Measurements from ENCODE around the gene PROSER3.

The PROSER3 gene

DNA sequence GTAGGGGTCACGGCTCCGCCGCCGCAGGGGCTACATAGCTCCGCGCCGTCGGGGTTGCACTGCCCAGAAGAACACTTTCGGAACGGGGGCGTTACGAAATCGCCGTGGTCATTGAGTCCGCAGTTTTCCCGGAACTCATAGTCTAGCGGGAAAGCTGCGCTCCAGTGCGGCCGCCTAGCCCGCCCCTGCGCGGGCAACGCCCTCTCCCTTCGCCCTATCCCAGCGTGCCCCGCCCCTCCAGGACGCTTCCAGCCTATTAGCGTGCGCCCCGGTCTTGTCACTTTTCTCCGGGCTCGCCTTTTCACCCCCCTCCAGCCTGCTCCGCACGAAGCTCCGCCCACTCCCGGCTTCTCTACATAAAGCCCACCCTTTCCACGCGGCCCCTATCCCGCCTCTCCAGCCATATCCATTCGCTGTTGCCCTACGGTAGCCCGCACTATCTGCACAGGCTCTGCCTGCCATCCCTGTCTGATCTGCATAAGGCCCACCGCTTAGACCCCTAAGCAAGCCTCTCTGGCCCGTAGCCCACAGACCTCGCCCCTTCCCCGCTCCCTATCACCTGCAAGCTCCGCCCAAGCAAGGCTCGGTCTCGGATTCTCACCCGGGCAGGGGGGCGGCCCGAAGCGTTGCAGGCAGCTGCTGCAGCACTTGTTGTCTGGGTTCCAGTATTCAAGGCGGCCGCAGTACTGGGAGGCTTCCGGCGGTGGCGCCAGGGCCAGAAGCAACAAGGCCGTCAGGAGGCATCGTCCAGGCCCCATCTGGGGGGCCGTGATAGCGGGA, 17.4 kb upstream of the PROSER3 start:
- Mint-ChIP-seq H3K36me3 (ENCODE audit: low read depth) (peaks cover 33% of the 10 kb centered on the region), H3K27me3 (no peaks in the 10 kb centered on the region), H3K27ac (peak overlapping the region; percentile 91), H3K4me3 (peak overlapping the region; percentile 95), H3K9me3 (no peaks in the 10 kb centered on the region), H3K4me1 (ENCODE audit: low read depth) (peaks cover 43% of the 10 kb centered on the region)

DNA sequence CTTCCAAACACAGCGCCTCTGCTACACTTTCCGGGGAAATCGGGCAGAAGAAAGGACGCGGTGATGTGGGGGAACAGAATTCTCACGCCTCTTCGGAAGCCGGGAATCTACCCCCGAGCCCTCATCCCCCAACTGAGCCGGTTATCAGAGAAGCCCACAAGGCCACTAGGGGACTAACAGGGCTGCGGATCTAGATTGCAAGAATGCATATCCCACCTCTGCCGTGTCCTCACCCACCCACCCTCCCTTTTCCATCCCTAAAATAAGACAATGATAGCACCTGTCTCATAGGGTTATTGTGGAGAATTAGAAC, 16.8 kb upstream of the PROSER3 start:
- no peaks in the 10 kb centered on the region for H3K9me3 Mint-ChIP-seq
- peak overlapping the region; percentile 95 for H3K4me3 Mint-ChIP-seq
- peak overlapping the region; percentile 91 for H3K27ac Mint-ChIP-seq
- H3K36me3 Mint-ChIP-seq (ENCODE audit: low read depth): peaks cover 30% of the 10 kb centered on the region
- H3K4me1 Mint-ChIP-seq (ENCODE audit: low read depth): peaks cover 47% of the 10 kb centered on the region
- no peaks in the 10 kb centered on the region for H3K27me3 Mint-ChIP-seq

DNA sequence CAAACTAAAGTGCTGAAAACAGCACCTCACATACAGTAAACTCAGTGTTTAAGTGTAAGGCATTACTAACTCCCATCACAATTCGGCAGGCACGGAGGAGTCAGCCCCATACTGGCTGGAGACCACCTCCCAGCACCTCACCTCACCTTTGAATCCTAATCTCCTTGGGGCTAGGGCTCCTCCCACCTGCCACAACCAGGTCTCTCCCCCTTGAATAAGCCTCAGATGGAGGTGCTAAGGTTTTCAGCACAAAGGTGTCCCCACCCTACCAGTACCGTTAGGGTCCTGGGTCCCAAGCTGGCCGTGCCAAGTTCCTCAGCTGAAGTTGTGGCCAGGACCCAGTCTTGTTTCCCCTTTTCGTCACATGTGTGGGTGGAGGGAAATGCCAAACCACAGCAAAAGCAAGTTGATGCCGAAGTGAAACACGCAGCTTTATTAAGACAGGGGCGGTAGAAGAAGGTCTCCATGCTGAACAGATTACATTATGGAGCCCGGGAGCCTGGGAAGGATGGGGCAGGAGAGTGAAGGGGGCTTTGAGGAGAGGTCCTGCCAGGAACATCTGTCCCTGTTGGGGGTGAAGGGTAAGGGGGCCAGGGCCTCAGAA, 15.8 kb upstream of the PROSER3 start, which contains the start of gene IGFLR1:
Gene IGFLR1, minus strand, starts transcription at position 332 of the 604 bp plus-strand sequence. CDS start 1,272 bp downstream, outside the sequence.
- no peaks in the 10 kb centered on the region for H3K9me3 Mint-ChIP-seq
- H3K4me1 Mint-ChIP-seq (ENCODE audit: low read depth): peaks cover 52% of the 10 kb centered on the region
- peak within 1 kb of the TSS; percentile 95 for H3K4me3 Mint-ChIP-seq
- peak within 1 kb of the TSS; percentile 97 for H3K27ac Mint-ChIP-seq
- peaks cover 24% of the 10 kb centered on the region for H3K36me3 Mint-ChIP-seq (ENCODE audit: low read depth)
- no peaks in the 10 kb centered on the region for H3K27me3 Mint-ChIP-seq

DNA sequence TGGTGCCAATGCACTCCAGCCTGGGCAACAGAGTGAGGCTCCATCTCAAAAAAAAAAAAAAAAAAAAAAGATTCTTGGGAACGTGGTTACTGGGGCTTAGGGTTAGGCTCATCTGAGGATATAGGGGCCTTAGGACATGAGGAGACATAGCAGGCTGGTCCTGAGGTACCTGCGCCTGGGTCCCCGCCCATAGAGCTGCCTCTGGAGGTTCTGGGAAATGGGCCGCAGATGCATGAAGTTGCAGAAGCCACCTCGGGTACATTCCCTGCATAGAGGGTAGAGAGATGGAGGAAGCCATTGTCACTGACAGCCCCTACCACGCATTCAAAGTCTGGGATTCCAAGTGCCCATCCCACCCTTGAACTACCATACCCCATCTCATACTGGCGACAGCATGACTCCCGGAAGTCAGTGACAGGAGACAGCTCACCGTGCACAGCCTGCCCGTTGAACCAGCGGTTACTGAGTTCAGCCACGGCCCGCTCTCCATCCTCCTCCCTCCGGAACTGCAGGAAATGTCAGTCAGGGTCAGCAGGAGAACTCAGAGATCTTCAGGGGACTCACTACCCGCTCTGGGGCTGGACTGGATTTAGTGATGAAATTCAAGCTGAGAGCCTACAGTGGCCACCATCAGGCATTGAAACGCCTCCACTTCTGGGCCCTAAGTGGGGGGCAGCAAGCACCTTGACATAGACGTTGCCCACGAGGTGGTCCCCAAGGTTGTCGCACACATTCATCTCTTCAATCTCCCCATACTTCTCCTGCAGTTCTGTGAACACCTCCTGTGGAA, 14.1 kb upstream of the PROSER3 start:
- Mint-ChIP-seq H3K36me3 (ENCODE audit: low read depth) (peaks cover 17% of the 10 kb centered on the region), H3K4me3 (peak overlapping the region; percentile 95), H3K27ac (peak overlapping the region; percentile 100), H3K9me3 (no peaks in the 10 kb centered on the region), H3K4me1 (ENCODE audit: low read depth) (peaks cover 59% of the 10 kb centered on the region), H3K27me3 (no peaks in the 10 kb centered on the region)

DNA sequence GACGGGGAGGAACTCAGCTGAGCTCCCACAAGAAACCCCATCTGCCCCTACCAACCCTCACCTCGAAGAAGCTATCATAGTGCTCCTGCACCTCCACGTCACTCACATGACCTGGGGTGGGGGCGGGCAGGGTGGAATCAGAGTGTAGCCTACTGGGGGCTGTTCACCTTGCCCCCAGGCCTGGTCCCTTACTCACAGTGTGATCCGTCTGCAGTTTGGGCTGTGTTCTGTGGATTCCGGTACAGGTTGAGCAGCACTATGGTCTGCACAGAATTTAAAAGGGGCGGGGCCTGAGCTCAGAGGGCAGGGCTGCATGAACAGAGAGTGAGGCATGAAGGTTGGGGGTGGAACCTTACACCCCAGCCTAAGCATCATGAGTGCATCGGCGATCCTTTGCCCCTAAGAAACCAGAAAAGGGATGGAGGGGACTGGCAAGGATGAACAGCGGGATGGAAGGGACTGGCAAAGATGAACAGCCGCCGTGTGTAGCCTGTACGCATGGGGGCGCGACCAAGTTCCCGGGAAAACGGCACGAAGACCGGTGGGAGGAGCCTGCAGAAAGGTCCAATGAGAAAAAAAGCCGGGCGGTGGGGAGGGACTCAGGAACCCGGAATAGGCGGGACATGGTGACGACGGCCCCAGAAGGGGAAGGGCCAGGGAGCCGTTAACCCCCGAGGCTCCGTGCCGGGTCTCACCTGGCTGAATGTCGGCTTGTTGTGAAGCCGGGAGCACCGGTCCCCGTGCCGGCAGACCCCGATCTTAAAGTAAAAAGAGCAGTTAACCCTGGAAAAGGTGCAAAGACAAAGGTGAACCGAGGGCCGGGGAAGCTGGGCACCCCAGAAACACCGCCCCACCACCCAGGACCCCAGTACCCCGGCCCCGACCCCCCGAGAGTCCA, 13.3 kb upstream of the PROSER3 start:
- Mint-ChIP-seq H3K9me3 (no peaks in the 10 kb centered on the region), H3K27ac (peak overlapping the region; percentile 100), H3K36me3 (ENCODE audit: low read depth) (peaks cover 15% of the 10 kb centered on the region), H3K27me3 (no peaks in the 10 kb centered on the region), H3K4me1 (ENCODE audit: low read depth) (peaks cover 66% of the 10 kb centered on the region), H3K4me3 (peak overlapping the region; percentile 95)

DNA sequence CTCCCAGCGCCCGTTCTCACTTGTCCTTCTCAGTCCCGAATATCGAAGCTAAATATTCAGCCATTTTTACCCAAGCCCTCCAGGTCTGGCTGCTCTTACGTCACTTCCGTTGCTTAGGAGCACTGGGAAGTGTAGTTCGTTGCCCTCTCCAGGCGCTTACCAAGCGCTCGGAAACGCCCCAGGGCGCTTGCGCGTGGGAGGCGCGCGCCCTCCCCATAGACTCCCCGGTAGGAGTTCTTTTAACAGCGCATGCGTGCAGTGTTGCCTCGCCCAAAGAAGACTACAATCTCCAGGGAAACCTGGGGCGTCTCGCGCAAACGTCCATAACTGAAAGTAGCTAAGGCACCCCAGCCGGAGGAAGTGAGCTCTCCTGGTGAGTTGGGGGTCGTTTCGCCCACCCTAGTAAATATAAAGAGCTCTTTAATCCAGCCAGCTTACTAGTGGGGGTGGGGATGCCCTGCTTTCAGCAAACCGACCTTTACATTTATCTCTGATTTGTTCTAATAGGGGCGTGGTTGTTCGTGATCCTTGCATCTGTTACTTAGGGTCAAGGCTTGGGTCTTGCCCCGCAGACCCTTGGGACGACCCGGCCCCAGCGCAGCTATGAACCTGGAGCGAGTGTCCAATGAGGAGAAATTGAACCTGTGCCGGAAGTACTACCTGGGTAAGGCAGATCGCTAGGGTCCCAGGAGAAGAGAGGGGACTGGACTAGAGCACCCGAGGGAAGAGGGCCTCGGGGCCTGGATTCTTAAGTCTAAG, 12.5 kb upstream of the PROSER3 start, which contains the start of the genes PSENEN and U2AF1L4:
Gene PSENEN, plus strand, starts transcription at position 324 of the 759 bp plus-strand sequence. Its CDS starts 280 bp downstream, at position 604.
Gene U2AF1L4, minus strand, starts transcription at position 91 of the 759 bp plus-strand sequence. Its CDS starts 27 bp downstream, at position 64.
- peaks cover 72% of the 10 kb centered on the region for H3K4me1 Mint-ChIP-seq (ENCODE audit: low read depth)
- H3K9me3 Mint-ChIP-seq: no peaks in the 10 kb centered on the region
- H3K27me3 Mint-ChIP-seq: no peaks in the 10 kb centered on the region
- H3K4me3 Mint-ChIP-seq: peak within 1 kb of the TSS; percentile 95
- peak within 1 kb of the TSS; percentile 100 for H3K27ac Mint-ChIP-seq
- peaks cover 15% of the 10 kb centered on the region for H3K36me3 Mint-ChIP-seq (ENCODE audit: low read depth)

DNA sequence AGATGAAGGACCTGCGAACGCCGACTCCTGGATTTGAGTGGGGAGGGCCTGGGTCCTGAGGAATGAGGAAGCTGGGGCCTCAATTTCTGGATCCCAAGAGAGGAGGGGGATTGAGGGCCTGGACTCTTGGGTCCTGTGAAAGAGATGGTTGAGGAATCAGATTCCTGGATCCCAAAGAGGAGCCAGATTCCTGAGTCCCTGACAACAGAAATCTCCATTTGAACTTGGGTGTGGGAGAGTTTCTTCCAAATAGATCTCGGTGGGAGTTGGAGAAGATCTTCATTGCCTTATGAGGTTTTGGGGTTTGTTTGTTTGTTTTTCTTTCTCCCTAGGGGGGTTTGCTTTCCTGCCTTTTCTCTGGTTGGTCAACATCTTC, 11.9 kb upstream of the PROSER3 start:
- peaks cover 72% of the 10 kb centered on the region for H3K4me1 Mint-ChIP-seq (ENCODE audit: low read depth)
- no peaks in the 10 kb centered on the region for H3K9me3 Mint-ChIP-seq
- H3K4me3 Mint-ChIP-seq: peak overlapping the region; percentile 95
- H3K27ac Mint-ChIP-seq: peak overlapping the region; percentile 100
- H3K36me3 Mint-ChIP-seq (ENCODE audit: low read depth): peaks cover 13% of the 10 kb centered on the region
- no peaks in the 10 kb centered on the region for H3K27me3 Mint-ChIP-seq

DNA sequence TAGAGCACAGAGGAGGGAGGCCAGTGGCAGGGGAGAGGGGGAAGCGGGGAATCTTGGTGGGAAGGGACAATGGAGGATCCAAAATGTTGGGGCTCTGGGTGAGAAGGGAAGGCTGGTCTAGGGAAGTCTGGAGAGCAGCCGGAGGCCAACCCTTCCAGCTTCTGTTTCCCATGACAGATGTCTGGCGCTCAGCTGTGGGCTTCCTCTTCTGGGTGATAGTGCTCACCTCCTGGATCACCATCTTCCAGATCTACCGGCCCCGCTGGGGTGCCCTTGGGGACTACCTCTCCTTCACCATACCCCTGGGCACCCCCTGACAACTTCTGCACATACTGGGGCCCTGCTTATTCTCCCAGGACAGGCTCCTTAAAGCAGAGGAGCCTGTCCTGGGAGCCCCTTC, 11.4 kb upstream of the PROSER3 start:
- Mint-ChIP-seq H3K4me1 (ENCODE audit: low read depth) (peaks cover 72% of the 10 kb centered on the region), H3K27me3 (no peaks in the 10 kb centered on the region), H3K4me3 (peak overlapping the region; percentile 95), H3K27ac (peak overlapping the region; percentile 100), H3K36me3 (ENCODE audit: low read depth) (peaks cover 12% of the 10 kb centered on the region), H3K9me3 (no peaks in the 10 kb centered on the region)

DNA sequence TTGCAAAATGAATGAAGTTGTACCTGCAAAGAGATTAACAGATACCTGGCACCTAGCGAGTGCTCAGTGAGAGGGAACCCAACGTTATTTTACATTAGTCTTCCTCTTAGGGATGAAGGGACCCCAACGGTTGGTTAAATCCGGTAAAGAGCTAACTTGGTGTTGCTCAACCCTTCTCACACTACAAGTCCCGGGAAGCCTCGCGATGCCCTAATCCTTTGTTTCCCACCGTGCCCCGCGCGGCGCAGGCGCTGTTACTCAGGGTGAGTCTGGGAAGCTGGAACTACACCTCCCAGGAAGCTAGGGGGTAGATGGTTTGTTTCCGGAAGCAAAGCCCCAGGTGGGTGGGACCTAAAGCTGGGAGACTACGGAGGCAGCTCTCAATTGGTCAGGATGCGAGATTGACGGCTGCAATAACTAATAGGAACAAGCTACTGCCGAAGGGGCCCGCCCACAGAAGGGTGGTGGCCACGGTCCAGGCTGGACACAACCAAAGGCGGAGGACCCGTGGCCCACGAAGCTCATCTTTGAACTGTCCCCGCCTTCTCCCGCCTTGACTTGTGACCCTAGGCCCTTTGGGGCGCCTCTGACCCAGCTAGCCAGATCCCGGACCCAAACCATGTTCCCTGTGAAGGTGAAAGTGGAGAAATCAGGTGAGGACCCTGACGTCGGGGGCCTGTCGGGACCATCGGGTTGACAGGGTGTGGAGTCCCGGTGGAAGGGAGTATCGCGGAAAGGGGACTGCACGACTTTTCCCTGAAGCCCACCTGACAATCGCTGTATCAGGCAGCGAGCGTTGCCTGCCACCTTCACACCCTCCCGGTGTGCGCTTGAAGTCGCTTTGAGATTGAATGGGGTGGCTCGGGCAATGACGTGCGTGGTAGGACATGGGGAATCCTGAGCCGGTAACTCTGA, 9.6 kb upstream of the PROSER3 start, which contains the start of gene LIN37:
Gene LIN37, plus strand, starts transcription at position 471 of the 915 bp plus-strand sequence. Its CDS starts 149 bp downstream, at position 620.
- H3K27ac Mint-ChIP-seq: peak within 1 kb of the TSS; percentile 93
- H3K36me3 Mint-ChIP-seq (ENCODE audit: low read depth): peaks cover 8% of the 10 kb centered on the region
- H3K4me1 Mint-ChIP-seq (ENCODE audit: low read depth): peaks cover 58% of the 10 kb centered on the region
- H3K9me3 Mint-ChIP-seq: no peaks in the 10 kb centered on the region
- H3K4me3 Mint-ChIP-seq: peak within 1 kb of the TSS; percentile 98
- H3K27me3 Mint-ChIP-seq: no peaks in the 10 kb centered on the region

DNA sequence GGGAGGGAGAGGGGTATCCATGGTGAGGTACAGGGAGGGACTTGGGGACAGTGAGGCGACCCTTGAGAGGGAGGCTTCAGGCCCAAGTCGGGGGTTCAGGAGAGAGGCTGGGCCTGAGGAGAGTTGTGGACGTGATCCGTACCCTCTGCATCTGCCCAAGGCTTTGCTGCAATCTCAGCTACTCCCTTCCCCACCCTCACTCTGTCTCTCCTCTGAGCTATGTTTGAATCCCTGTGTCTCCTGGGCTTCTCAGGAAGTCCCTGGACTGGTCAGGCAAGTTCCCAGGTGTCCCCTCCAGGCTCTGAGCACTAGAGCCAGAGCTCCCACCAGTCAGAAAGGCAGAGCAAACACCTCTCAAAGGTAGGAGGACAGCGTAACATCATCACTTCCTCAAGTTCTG, 7.8 kb upstream of the PROSER3 start:
- no peaks in the 10 kb centered on the region for H3K27me3 Mint-ChIP-seq
- H3K27ac Mint-ChIP-seq: no peak overlapping the region
- H3K4me3 Mint-ChIP-seq: no peak overlapping the region
- H3K36me3 Mint-ChIP-seq (ENCODE audit: low read depth): peaks cover 8% of the 10 kb centered on the region
- H3K4me1 Mint-ChIP-seq (ENCODE audit: low read depth): peaks cover 44% of the 10 kb centered on the region
- H3K9me3 Mint-ChIP-seq: no peaks in the 10 kb centered on the region

DNA sequence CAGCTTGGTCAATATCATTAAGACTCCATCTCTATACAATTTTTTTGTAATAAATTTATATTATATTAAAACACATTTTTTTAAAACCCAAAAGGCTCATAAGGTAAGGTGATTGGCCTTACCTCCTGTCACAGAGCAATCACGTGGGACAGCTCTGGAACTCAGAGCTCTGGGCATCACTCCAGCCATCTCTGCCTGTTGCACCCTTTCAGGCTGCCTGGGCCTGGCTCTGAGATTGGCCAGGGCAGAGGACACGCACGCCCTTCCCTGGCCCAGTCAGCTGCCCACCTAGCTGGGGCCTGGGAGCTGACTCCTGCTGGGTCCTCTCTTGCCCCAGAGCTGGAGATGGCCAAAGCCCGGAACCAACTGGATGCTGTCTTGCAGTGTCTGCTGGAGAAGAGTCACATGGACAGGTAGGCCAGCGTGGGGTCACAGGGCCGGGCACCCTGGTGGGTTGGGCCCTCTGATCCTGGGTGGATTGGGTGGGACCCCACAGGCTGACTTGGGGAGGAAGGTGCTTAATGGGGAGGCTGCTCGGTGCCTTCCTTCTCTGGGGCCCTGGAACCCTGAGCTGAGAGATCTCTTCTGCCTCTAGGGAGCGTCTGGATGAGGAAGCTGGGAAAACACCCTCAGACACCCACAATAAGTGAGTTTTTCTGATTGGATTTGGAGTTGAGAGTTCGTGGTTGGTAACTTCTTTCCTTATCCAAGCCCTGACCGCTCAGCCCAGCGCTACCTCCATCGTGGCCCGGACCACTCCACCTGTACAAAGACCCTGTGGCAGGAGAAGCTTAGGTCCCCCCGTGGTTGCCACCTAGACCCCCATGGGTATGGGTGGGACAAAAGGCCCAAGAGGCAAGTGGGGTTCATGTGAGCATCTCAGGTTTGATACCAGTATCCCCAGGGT, 5.9 kb upstream of the PROSER3 start:
- Mint-ChIP-seq H3K36me3 (ENCODE audit: low read depth) (peaks cover 12% of the 10 kb centered on the region), H3K27me3 (peaks cover 4% of the 10 kb centered on the region), H3K4me1 (ENCODE audit: low read depth) (peaks cover 36% of the 10 kb centered on the region), H3K4me3 (no peak overlapping the region), H3K27ac (no peak overlapping the region), H3K9me3 (no peaks in the 10 kb centered on the region)

DNA sequence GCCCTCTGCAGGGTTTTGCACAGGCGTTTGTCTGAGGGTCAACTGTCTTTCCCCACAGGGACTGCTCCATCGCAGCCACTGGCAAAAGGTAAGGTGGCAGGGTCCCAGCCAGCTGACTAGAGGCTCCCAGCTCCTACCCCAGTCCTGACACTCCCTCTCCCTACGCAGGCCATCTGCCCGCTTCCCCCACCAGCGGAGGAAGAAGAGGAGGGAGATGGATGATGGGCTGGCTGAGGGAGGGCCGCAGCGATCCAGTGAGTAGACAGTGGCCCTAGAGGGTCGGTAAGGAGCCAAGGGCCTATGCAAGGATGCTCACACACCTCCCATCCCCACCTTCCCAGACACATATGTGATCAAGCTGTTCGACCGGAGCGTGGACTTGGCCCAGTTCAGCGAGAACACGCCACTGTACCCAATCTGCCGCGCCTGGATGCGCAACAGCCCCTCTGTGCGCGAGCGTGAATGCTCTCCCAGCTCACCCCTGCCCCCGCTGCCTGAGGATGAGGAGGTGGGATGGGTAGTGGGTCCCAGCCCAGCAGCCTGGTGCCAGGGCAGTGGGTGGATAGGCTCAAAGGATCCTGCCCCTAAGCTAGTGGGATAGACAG, 5.1 kb upstream of the PROSER3 start:
- peaks cover 10% of the 10 kb centered on the region for H3K36me3 Mint-ChIP-seq (ENCODE audit: low read depth)
- H3K4me1 Mint-ChIP-seq (ENCODE audit: low read depth): peaks cover 38% of the 10 kb centered on the region

More for the DNA sequence above, 5.1 kb upstream of the PROSER3 start:
- Mint-ChIP-seq H3K27ac (no peak overlapping the region), H3K9me3 (no peaks in the 10 kb centered on the region), H3K4me3 (no peak overlapping the region), H3K27me3 (peaks cover 4% of the 10 kb centered on the region)

Measured in stimulated activated naive CD8-positive, alpha-beta T cell treated with anti-CD3 and anti-CD28 coated beads, Interleukin-15, Interleukin-2, amounts not matched to agents 100 ng/mL and 50 ng/mL, for 24 hours (primary cell).